ENCODE data around the gene SCUBE3.

The SCUBE3 gene

DNA sequence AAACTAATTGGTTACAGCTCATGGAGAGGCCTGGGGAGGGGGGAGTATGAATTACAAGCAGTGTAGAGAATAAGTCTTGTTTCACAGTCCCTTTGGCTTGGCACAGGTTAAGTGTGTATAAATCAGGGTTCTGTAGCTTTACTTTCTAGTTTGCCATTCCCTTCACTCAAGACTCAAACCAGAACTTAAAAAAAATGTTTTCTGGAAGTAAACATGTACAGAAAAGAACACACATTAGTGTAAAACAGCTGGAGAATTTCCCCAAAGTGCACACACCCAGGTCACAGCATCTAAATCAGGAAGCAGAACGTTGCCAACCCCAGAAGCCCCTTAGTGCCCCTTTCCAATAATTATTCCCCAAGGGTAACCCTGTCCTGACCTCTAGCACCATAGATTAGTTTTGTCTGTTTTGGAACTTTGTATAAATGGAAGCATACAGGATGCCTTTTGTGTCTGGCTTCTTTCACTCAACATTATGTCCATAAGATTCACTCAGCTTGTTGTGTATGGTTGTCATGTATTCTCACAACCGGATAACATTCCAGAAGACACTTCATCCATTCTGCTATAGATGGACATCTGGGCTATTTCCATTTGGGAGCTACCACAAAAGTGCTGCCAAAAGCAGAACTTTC, 33.7 kb upstream of the SCUBE3 start:
- TF ChIP-seq CTCF (IDR thresholded peaks at IDR 0.05; ENCODE audit: control insufficient read depth, extremely low read depth, insufficient read depth): no peak
- DNase-seq (ENCODE audit: low read depth): no peak
- H3K4me3 ChIP-seq (ENCODE audit: low read depth, low read length): no peak overlapping the region

DNA sequence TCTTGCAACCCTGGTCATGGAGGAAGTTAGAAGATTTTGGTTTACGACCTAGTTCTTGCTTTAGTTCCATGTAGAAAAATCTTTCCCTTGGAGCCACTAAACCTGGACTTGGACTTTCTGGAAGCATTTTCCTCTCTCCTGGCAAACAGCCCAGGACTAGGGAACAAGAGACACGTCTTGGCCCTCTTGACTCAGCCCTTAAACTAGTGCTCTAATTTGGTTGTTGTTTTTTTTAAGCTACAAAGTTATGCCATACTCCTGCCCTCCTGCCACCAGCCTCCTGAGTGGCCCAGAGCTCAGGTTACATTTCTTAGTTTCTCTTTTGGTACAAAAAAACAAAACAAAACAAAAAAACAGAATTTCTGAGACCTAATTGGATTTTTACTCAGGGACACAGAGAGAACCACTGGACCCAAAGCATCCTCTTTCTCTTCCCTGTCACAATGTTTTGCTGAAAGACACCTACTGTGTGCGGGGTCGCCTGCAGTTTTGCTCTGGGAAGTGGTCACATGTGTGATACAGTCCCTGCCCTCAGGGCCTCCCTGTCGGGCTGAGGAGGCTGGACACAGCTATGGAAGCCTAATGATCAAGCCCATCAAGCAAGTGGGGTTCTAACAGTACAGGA, 32.3 kb upstream of the SCUBE3 start:
- H3K4me3 ChIP-seq (ENCODE audit: low read depth, low read length): no peak overlapping the region
- DNase-seq (ENCODE audit: low read depth): no peak

DNA sequence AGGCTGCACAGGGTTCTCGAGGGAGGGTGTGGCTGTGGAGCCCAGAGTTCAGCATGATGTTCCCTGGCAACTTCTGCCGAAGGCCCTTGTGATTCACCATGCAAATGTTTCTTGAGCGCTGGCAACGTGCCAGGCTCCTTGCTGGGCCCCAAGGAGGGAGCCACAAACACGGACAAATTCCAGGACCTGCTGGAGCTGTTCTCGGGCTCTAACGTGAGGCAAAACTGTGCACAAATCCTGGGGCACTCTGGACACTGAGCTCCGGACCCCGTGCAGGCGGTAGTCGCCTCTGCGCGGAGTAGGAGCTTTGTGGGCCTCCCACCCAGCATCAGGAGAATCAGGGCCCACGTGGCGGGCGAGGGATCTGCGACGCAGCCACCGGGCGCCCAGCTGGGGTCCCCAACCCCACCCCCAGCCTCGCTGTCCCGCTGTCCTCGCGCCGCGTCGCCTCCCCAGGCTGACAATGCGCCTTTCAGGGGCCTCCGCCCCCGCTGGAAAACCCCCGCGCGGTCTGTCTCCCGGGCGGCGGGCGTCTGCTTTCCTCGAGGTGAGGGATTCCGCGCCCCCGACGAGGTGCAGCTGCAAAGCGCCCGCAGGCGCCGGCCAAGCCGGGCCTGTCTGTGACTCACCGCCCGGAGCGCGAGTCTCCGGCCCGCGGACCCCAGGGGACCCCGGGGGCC, 31.7 kb upstream of the SCUBE3 start:
- no peak overlapping the region for H3K4me3 ChIP-seq (ENCODE audit: low read depth, low read length)
- DNase-seq (ENCODE audit: low read depth): no peak
- no peak for TF ChIP-seq CTCF (IDR thresholded peaks at IDR 0.05; ENCODE audit: control insufficient read depth, extremely low read depth, insufficient read depth)

More for the DNA sequence above, 32.3 kb upstream of the SCUBE3 start:
- no peak for TF ChIP-seq CTCF (IDR thresholded peaks at IDR 0.05; ENCODE audit: control insufficient read depth, extremely low read depth, insufficient read depth)

- no peak for TF ChIP-seq CTCF (IDR thresholded peaks at IDR 0.05; ENCODE audit: control insufficient read depth, extremely low read depth, insufficient read depth)
- H3K4me3 ChIP-seq (ENCODE audit: low read depth, low read length): no peak overlapping the region
- no peak for DNase-seq (ENCODE audit: low read depth)
Observed at GRCh38 chr6:35183281-35183680, 30.5 kb upstream of the SCUBE3 start.

- no peak for DNase-seq (ENCODE audit: low read depth)
- TF ChIP-seq CTCF (IDR thresholded peaks at IDR 0.05; ENCODE audit: control insufficient read depth, extremely low read depth, insufficient read depth): no peak
- no peak overlapping the region for H3K4me3 ChIP-seq (ENCODE audit: low read depth, low read length)
Observed at GRCh38 chr6:35183935-35184334, 29.8 kb upstream of the SCUBE3 start.

GRCh38 chr6:35184580-35185301, 29.0 kb upstream of the SCUBE3 start:
- no peak overlapping the region for H3K4me3 ChIP-seq (ENCODE audit: low read depth, low read length)
- DNase-seq (ENCODE audit: low read depth): no peak
- no peak for TF ChIP-seq CTCF (IDR thresholded peaks at IDR 0.05; ENCODE audit: control insufficient read depth, extremely low read depth, insufficient read depth)

All from LNCaP clone FGC (cell line).